Spleen (tissue), 11 donors: ENCODE measurements around the gene THOC6. TPM values are rescaled to one million over a fixed set of nuclear protein-coding genes. Genes with fewer than 3 reads are reported as not detected.

Experiments
- DNase-seq: peaks from one replicate; pipeline ENCODE4 v3.0.0-alpha.2; 2020
- H3K27ac ChIP-seq, 8 donors: fragments of 200-600 bp; sonication (generic) in 7 of 8; 1 replicate in 4 of 8; 2 replicates in 4 of 8; pipeline versions ENCODE4 v1.5.0 to v1.8.0; 2016 to 2021; ENCODE audit warnings: inconsistent platforms in 4 of 8, mild to moderate bottlenecking in 4 of 8, moderate library complexity in 1 of 8
- H3K27me3 ChIP-seq, 7 donors: fragments of 200-600 bp; sonication (generic) in 6 of 7; replicated peaks in 1 of 7; 1 replicate in 4 of 7; 2 replicates in 3 of 7; pipeline versions ENCODE4 v1.5.0 to v1.8.0; 2016 to 2021; ENCODE audit warnings: inconsistent platforms in 3 of 7, mild to moderate bottlenecking in 1 of 7
- H3K36me3 ChIP-seq, 6 donors: fragments of 200-600 bp; sonication (generic) in 5 of 6; 1 replicate in 4 of 6; 2 replicates in 2 of 6; pipeline versions ENCODE4 v1.5.0 to v1.8.0; 2016 to 2021; ENCODE audit warnings: inconsistent platforms in 2 of 6
- H3K4me1 ChIP-seq, 6 donors: fragments of 200-600 bp; sonication (generic) in 5 of 6; 1 replicate in 3 of 6; 2 replicates in 3 of 6; pipeline versions ENCODE4 v1.5.0 to v1.8.0; 2016 to 2021; ENCODE audit warnings: inconsistent platforms in 3 of 6
- H3K4me3 ChIP-seq, 8 donors: fragments of 200-600 bp; sonication (generic) in 7 of 8; 1 replicate in 4 of 8; 2 replicates in 4 of 8; pipeline versions ENCODE4 v1.5.0 to v1.8.0; 2016 to 2021; ENCODE audit warnings: inconsistent platforms in 4 of 8, mild to moderate bottlenecking in 4 of 8, moderate library complexity in 2 of 8
- H3K9me3 ChIP-seq, 8 donors: fragments of 200-600 bp; sonication (generic) in 7 of 8; 1 replicate in 4 of 8; 2 replicates in 4 of 8; pipeline versions ENCODE4 v1.5.0 to v1.8.0; 2016 to 2021; ENCODE audit warnings: inconsistent platforms in 4 of 8
- POLR2A ChIP-seq, 3 donors: fragments of 450-650 bp; IDR thresholded peaks; one replicate each; pipeline ENCODE4 v1.5.1; 2017; ENCODE audit warnings: antibody characterized with exemption in 3 of 3, mild to moderate bottlenecking in 1 of 3
- POLR2AphosphoS5 ChIP-seq, 3 donors: sonication (generic); formaldehyde crosslinking; IDR thresholded peaks; one replicate each; pipeline ENCODE4 v1.5.1; 2017; ENCODE audit warnings: antibody characterized with exemption in 3 of 3
- WGBS, 5 donors: extraction: QIAGEN DNeasy Blood & Tissue Kit in 3 of 5; methylation state at CpG; one replicate each; pipeline versions ENCODE4 v1.1.5 to v1.1.7; 2013 to 2018; 5-methylcytosine and 5-hydroxymethylcytosine counted together
- intact Hi-C: fragments of 100-400 bp; cut with DNase I; formaldehyde crosslinking; loops from one replicate; pipeline ENCODE4 v1.15.0; 2023; ENCODE audit warnings: low total_unique reads
- polyA plus RNA-seq, 3 donors: library from polyadenylated mRNA; stranded (reverse); fragments of 200-250 nt; gene quantifications; one replicate each; pipeline ENCODE4 v1.2.1, GENCODE V29; 2013
- total RNA-seq, 7 donors: library from RNA; depleted of rRNA in 3 of 7; stranded (reverse); fragments of >200 nt in 3 of 7; fragmentation: NEBNext Ultra II Directional in 4 of 7; extraction: Animal tissue kit (Norgen Biotek cat#: 25700) in 4 of 7; gene quantifications; one replicate each; pipeline versions ENCODE4 v1.1.0 to v1.2.1, GENCODE V29; 2016 to 2021
- TF ChIP-seq, protein P1 (sequence below), 11 experiments: fragments of 200-600 bp in 7 of 11; fragments of 450-650 bp in 4 of 11; sonication (generic) in 4 of 11; IDR thresholded peaks in 8 of 11; conservative IDR thresholded peaks in 3 of 11; 1 replicate in 7 of 11; 2 replicates in 4 of 11; pipeline versions ENCODE4 v1.4.0 to v1.8.0; 2016 to 2021; ENCODE audit warnings: antibody characterized with exemption in 11 of 11, inconsistent platforms in 4 of 11, mild to moderate bottlenecking in 1 of 11
- donor health status: healthy with polysubstance abuse.
- donor health status: DM: no; HTN: no; CAD: no; lungs with moderate emphysema.
- donor health status: DM: no; HTN: no; CAD: no.
- donor health status: Bipolar disorder and iron deficiency.
- donor health status: healthy.
- donor health status: DM: no; HTN: no; CAD: no.
- donor health status: DM: yes; HTN: yes; CAD: no.

THOC6 gene
- total and polyA plus RNA-seq, 10 donors: 19.3 to 57.2 (median 28.2) TPM

GRCh38 chr16:2990891-2991290, 32.9 kb upstream of the THOC6 start:
- TF ChIP-seq, protein P1, sequence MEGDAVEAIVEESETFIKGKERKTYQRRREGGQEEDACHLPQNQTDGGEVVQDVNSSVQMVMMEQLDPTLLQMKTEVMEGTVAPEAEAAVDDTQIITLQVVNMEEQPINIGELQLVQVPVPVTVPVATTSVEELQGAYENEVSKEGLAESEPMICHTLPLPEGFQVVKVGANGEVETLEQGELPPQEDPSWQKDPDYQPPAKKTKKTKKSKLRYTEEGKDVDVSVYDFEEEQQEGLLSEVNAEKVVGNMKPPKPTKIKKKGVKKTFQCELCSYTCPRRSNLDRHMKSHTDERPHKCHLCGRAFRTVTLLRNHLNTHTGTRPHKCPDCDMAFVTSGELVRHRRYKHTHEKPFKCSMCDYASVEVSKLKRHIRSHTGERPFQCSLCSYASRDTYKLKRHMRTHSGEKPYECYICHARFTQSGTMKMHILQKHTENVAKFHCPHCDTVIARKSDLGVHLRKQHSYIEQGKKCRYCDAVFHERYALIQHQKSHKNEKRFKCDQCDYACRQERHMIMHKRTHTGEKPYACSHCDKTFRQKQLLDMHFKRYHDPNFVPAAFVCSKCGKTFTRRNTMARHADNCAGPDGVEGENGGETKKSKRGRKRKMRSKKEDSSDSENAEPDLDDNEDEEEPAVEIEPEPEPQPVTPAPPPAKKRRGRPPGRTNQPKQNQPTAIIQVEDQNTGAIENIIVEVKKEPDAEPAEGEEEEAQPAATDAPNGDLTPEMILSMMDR (IDR thresholded peaks at IDR 0.05 in 8 of 11, conservative IDR thresholded peaks at IDR 0.05 in 3 of 11): no peak
- TF ChIP-seq POLR2AphosphoS5 (IDR thresholded peaks at IDR 0.05) (no peak), POLR2A (IDR thresholded peaks at IDR 0.05) (no peak)
- no peak overlapping the region for H3K27ac ChIP-seq
- no peaks in the 10 kb centered on the region for H3K36me3 ChIP-seq
- 57 to 91% (median 74%) methylated on average over 8 to 10 of the region's 10 CpGs for WGBS, 5 donors
- peaks cover 0 to 6% (median under 1%) of the 10 kb centered on the region in 6 donors for H3K4me1 ChIP-seq
- no peak for DNase-seq
- H3K27me3 ChIP-seq: peaks cover 0 to 44% (median 3%) of the 10 kb centered on the region in 7 donors
- no peaks in the 10 kb centered on the region for H3K9me3 ChIP-seq
- no peak overlapping the region for H3K4me3 ChIP-seq
- intact Hi-C loops: no loop called here

DNA sequence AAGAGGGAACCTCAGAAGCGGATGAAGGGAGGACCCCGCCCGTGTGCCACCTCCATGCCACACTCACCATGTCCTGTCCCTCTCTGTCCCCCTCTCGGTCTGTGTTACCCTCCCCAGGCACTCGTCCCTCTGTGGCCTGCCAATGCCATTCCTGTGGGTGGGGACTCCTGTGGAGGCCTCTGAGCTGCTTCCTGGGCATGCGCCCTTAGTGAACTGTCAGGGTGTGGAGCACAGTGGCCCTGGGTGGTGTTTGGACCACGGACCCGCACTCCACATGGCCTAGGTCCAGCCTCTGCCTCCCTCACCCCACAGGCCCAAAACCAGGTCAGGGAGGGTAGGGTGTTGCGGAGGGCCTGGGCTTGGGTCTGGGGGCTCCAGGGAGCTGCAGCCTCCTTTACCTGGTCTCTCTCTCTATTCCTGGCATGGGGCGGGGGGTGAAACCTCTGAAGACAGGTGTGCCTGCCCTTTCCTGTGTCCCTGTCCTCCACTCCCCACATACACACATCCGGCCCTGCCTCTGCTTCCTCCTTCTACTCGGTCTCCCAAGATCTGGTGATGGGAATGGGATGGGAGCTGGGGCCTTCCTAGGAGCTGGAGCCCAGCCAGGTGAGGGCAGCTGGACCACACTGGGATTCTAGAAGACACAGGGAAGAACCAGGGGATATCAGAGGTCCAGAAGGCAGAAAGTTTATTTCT, 32.1 kb upstream of the THOC6 start:
- Histone ChIP-seq H3K27me3 (peaks cover 0 to 42% (median 3%) of the 10 kb centered on the region in 7 donors), H3K4me3 (no peak overlapping the region), H3K27ac (no peak overlapping the region), H3K4me1 (no peaks in the 10 kb centered on the region), H3K36me3 (no peaks in the 10 kb centered on the region), H3K9me3 (no peaks in the 10 kb centered on the region)
- 81 to 88% (median 82%) methylated on average over 11 to 12 of the region's 12 CpGs for WGBS, 5 donors
- DNase-seq: no peak
- intact Hi-C loops: no loop called here
- TF ChIP-seq, protein P1 (IDR thresholded peaks at IDR 0.05 in 8 of 11, conservative IDR thresholded peaks at IDR 0.05 in 3 of 11): no peak
- TF ChIP-seq POLR2AphosphoS5 (IDR thresholded peaks at IDR 0.05): no peak
- TF ChIP-seq POLR2A (IDR thresholded peaks at IDR 0.05): no peak

- WGBS, 5 donors: 83 to 92% (median 88%) methylated on average over 14 of the region's 14 CpGs
These were observed 31.3 kb upstream of the THOC6 start for GRCh38 chr16:2992383-2993081.

More at GRCh38 chr16:2992383-2993081, 31.3 kb upstream of the THOC6 start:
- H3K9me3 ChIP-seq: no peaks in the 10 kb centered on the region
- no peak overlapping the region for H3K4me3 ChIP-seq
- TF ChIP-seq, protein P1 (IDR thresholded peaks at IDR 0.05 in 8 of 11, conservative IDR thresholded peaks at IDR 0.05 in 3 of 11): no peak
- TF ChIP-seq POLR2A (IDR thresholded peaks at IDR 0.05) (no peak), POLR2AphosphoS5 (IDR thresholded peaks at IDR 0.05) (no peak)
- peaks cover 0 to 35% (median 3%) of the 10 kb centered on the region in 7 donors for H3K27me3 ChIP-seq
- no peaks in the 10 kb centered on the region for H3K4me1 ChIP-seq
- no peaks in the 10 kb centered on the region for H3K36me3 ChIP-seq
- intact Hi-C loops: no loop called here
- H3K27ac ChIP-seq: no peak overlapping the region
- DNase-seq: no peak
